ENCODE results near the gene TRIM15.
"Not testable (repeated sequence)": the region's sequence is repeated elsewhere in the genome, so short reads cannot be mapped to it uniquely, and the experiment has no call there.

TRIM15 gene

GRCh38 chr6:30163918-30164654 is 740 bp downstream of the TRIM15 start:
- DNase-seq, result no peak

GRCh38 chr6:30164714-30165113 is 1.4 kb downstream of the TRIM15 start:
- no peak for DNase-seq

GRCh38 chr6:30165238-30165637 is 1.9 kb downstream of the TRIM15 start:
- DNase-seq, result not testable (repeated sequence)

GRCh38 chr6:30167101-30167500 is 3.8 kb downstream of the TRIM15 start:
- peak in 1 of 2 donors; percentile 23 for DNase-seq

GRCh38 chr6:30168741-30169140 is 5.4 kb downstream of the TRIM15 start:
- no peak for DNase-seq

GRCh38 chr6:30169658-30170614 is 6.6 kb downstream of the TRIM15 start:
- peak in 1 of 2 donors; percentile 54 for DNase-seq

GRCh38 chr6:30171677-30172471 is 8.5 kb downstream of the TRIM15 start:
- no peak for DNase-seq

GRCh38 chr6:30172681-30173080 is 9.3 kb downstream of the TRIM15 start:
- DNase-seq, result no peak

GRCh38 chr6:30175765-30176164 is 12.4 kb downstream of the TRIM15 start:
- no peak for DNase-seq

GRCh38 chr6:30178837-30179236 is 15.5 kb downstream of the TRIM15 start:
- DNase-seq, result no peak

- no peak for DNase-seq
These were observed 16.8 kb downstream of the TRIM15 start for GRCh38 chr6:30180145-30180544.

GRCh38 chr6:30184417-30185031 is 21.2 kb downstream of the TRIM15 start:
- DNase-seq, result no peak

- DNase-seq, result no peak
These were observed 22.6 kb downstream of the TRIM15 start for GRCh38 chr6:30185846-30186484.

- no peak for DNase-seq
These were observed 25.2 kb downstream of the TRIM15 start for GRCh38 chr6:30188541-30188940.

- no peak for DNase-seq
These were observed 28.7 kb downstream of the TRIM15 start for GRCh38 chr6:30192076-30192475.

- no peak for DNase-seq
These were observed 31.7 kb downstream of the TRIM15 start for GRCh38 chr6:30194797-30195690.

GRCh38 chr6:30195951-30196350 is 32.6 kb downstream of the TRIM15 start:
- no peak for DNase-seq

- DNase-seq, result no peak
These were observed 33.0 kb downstream of the TRIM15 start for GRCh38 chr6:30196376-30196775.

GRCh38 chr6:30198166-30199084 is 35.1 kb downstream of the TRIM15 start:
- DNase-seq, result no peak
